Small intestine (tissue), 7 donors: ENCODE data around the gene LETM1. TPM values are rescaled to one million over a fixed set of nuclear protein-coding genes. Genes with fewer than 3 reads are reported as not detected.

Experiments used
- DNase-seq, 2 donors: peaks; one replicate each; pipeline versions ENCODE4 v3.0.0 to v3.0.0-alpha.2; 2013
- FAIRE-seq: peaks from 2 replicates; lab custom pipeline; 2012; peaks lifted over from hg19 to GRCh38; lab: Jason Lieb, UNC
- H3K27ac ChIP-seq, 3 donors: one replicate each; pipeline ENCODE4 v1.5.1; 2013; ENCODE audit warnings: low read length in 2 of 3, mild to moderate bottlenecking in 2 of 3, control low read depth in 1 of 3, inconsistent platforms in 1 of 3, low read depth in 1 of 3, moderate library complexity in 1 of 3
- H3K27me3 ChIP-seq, 3 donors: one replicate each; pipeline ENCODE4 v1.6.1; 2013; ENCODE audit warnings: low read length in 3 of 3, inconsistent platforms in 1 of 3; ENCODE audit not compliant: control insufficient read depth in 3 of 3, insufficient read depth in 3 of 3
- H3K36me3 ChIP-seq, 3 donors: one replicate each; pipeline ENCODE4 v1.6.1; 2013; ENCODE audit warnings: low read length in 3 of 3, inconsistent platforms in 1 of 3, low read depth in 1 of 3, mild to moderate bottlenecking in 1 of 3, moderate library complexity in 1 of 3; ENCODE audit not compliant: control insufficient read depth in 3 of 3, insufficient read depth in 2 of 3
- H3K4me1 ChIP-seq, 3 donors: one replicate each; pipeline ENCODE4 v1.6.1; 2013; ENCODE audit warnings: low read length in 2 of 3, inconsistent platforms in 1 of 3, low read depth in 1 of 3, mild to moderate bottlenecking in 1 of 3, moderate library complexity in 1 of 3; ENCODE audit not compliant: control insufficient read depth in 3 of 3, insufficient read depth in 2 of 3
- H3K4me3 ChIP-seq, 3 donors: one replicate each; pipeline ENCODE4 v1.5.1; 2013; ENCODE audit warnings: low read length in 3 of 3, control low read depth in 1 of 3, inconsistent platforms in 1 of 3, low read depth in 1 of 3, mild to moderate bottlenecking in 1 of 3, moderate library complexity in 1 of 3
- H3K9me3 ChIP-seq, 2 donors: one replicate each; pipeline ENCODE4 v1.6.1; 2013; ENCODE audit warnings: low read depth in 1 of 2, low read length in 1 of 2; ENCODE audit not compliant: control insufficient read depth in 2 of 2, insufficient read depth in 1 of 2
- WGBS, 3 donors: extraction: QIAGEN DNeasy Blood & Tissue Kit; methylation state at CpG; one replicate each; pipeline ENCODE4 v1.1.7; 2013; 5-methylcytosine and 5-hydroxymethylcytosine counted together
- polyA plus RNA-seq, 4 donors: library from polyadenylated mRNA; stranded (reverse) in 3 of 4; unstranded in 1 of 4; fragments of 200-250 nt in 3 of 4; fragments of 120-200 nt in 1 of 4; gene quantifications; one replicate each; pipeline versions ENCODE4 v1.2.1 to v1.2.3, GENCODE V29; 2013
- donor health status: healthy with polysubstance abuse.
- donor health status: control.
- donor health status: control.
- donor health status: Bipolar disorder and iron deficiency.
- donor health status: healthy.

LETM1 gene
- polyA plus RNA-seq, 4 donors: 19.7 to 28.5 (median 23.1) TPM

- Histone ChIP-seq H3K27ac (no peak overlapping the region), H3K4me3 (no peak overlapping the region), H3K4me1 (peaks cover 0 to 45% (median 0%) of the 10 kb centered on the region in 3 donors), H3K27me3 (peaks cover 0 to 2% (median 0%) of the 10 kb centered on the region in 3 donors), H3K9me3 (no peaks in the 10 kb centered on the region), H3K36me3 (no peaks in the 10 kb centered on the region)
- FAIRE-seq: no peak
- 73 to 82% (median 79%) methylated on average over 13 of the region's 13 CpGs for WGBS, 3 donors
- DNase-seq: no peak
These were observed 67.5 kb downstream of the LETM1 start for GRCh38 chr4:1788254-1788973.

GRCh38 chr4:1787411-1788077, 68.4 kb downstream of the LETM1 start:
- peaks cover 0 to 41% (median 0%) of the 10 kb centered on the region in 3 donors for H3K4me1 ChIP-seq
- no peak overlapping the region for H3K27ac ChIP-seq
- no peak overlapping the region for H3K4me3 ChIP-seq
- H3K9me3 ChIP-seq: no peaks in the 10 kb centered on the region
- H3K27me3 ChIP-seq: peaks cover 0 to 1% (median 0%) of the 10 kb centered on the region in 3 donors
- 50 to 60% (median 59%) methylated on average over 18 to 25 of the region's 25 CpGs for WGBS, 3 donors
- no peaks in the 10 kb centered on the region for H3K36me3 ChIP-seq
- no peak for FAIRE-seq
- DNase-seq: no peak

GRCh38 chr4:1786544-1787362, 69.2 kb downstream of the LETM1 start:
- FAIRE-seq: no peak
- no peaks in the 10 kb centered on the region for H3K27me3 ChIP-seq

GRCh38 chr4:1785592-1785991, 70.4 kb downstream of the LETM1 start:
- peaks cover 0 to 33% (median 0%) of the 10 kb centered on the region in 3 donors for H3K4me1 ChIP-seq
- WGBS, 3 donors: 48 to 79% (median 65%) methylated on average over 10 to 11 of the region's 11 CpGs

More at GRCh38 chr4:1786544-1787362, 69.2 kb downstream of the LETM1 start:
- no peaks in the 10 kb centered on the region for H3K36me3 ChIP-seq
- WGBS, 3 donors: 43 to 81% (median 69%) methylated on average over 31 to 34 of the region's 34 CpGs
- no peak overlapping the region for H3K4me3 ChIP-seq
- DNase-seq: no peak
- peaks cover 0 to 33% (median 0%) of the 10 kb centered on the region in 3 donors for H3K4me1 ChIP-seq
- H3K27ac ChIP-seq: no peak overlapping the region
- H3K9me3 ChIP-seq: no peaks in the 10 kb centered on the region

GRCh38 chr4:1784789-1785591, 71.0 kb downstream of the LETM1 start:
- peaks cover 0 to 33% (median 0%) of the 10 kb centered on the region in 3 donors for H3K4me1 ChIP-seq
- FAIRE-seq (no peak), DNase-seq (peak; percentile 49 to 71)
- no peaks in the 10 kb centered on the region for H3K27me3 ChIP-seq
- H3K27ac ChIP-seq: no peak overlapping the region
- 48 to 64% (median 58%) methylated on average over 13 to 17 of the region's 17 CpGs for WGBS, 3 donors
- H3K36me3 ChIP-seq: no peaks in the 10 kb centered on the region
- H3K9me3 ChIP-seq: no peaks in the 10 kb centered on the region
- H3K4me3 ChIP-seq: no peak overlapping the region

More at GRCh38 chr4:1785592-1785991, 70.4 kb downstream of the LETM1 start:
- DNase-seq: no peak
- Histone ChIP-seq H3K27me3 (no peaks in the 10 kb centered on the region), H3K36me3 (no peaks in the 10 kb centered on the region), H3K4me3 (no peak overlapping the region), H3K27ac (no peak overlapping the region), H3K9me3 (no peaks in the 10 kb centered on the region)
- FAIRE-seq: no peak

GRCh38 chr4:1784395-1784788, 71.6 kb downstream of the LETM1 start:
- WGBS, 3 donors: 71 to 83% (median 82%) methylated on average over 10 of the region's 10 CpGs
- peaks cover 0 to 39% (median 0%) of the 10 kb centered on the region in 3 donors for H3K4me1 ChIP-seq
- no peaks in the 10 kb centered on the region for H3K36me3 ChIP-seq
- no peaks in the 10 kb centered on the region for H3K9me3 ChIP-seq
- H3K27ac ChIP-seq: no peak overlapping the region
- no peak overlapping the region for H3K4me3 ChIP-seq
- FAIRE-seq (no peak), DNase-seq (no peak)
- no peaks in the 10 kb centered on the region for H3K27me3 ChIP-seq

- DNase-seq (no peak), FAIRE-seq (no peak)
- Histone ChIP-seq H3K9me3 (no peaks in the 10 kb centered on the region), H3K27ac (no peak overlapping the region), H3K4me3 (no peak overlapping the region), H3K4me1 (peaks cover 0 to 43% (median 0%) of the 10 kb centered on the region in 3 donors), H3K36me3 (no peaks in the 10 kb centered on the region), H3K27me3 (no peaks in the 10 kb centered on the region)
- WGBS, 3 donors: 74 to 83% (median 76%) methylated on average over 12 of the region's 12 CpGs
These were observed 72.0 kb downstream of the LETM1 start for GRCh38 chr4:1783970-1784369.
